Calu3 (cell line): Measurements from ENCODE around the gene MLXIP. TPM values are rescaled to one million over a fixed set of nuclear protein-coding genes. Genes with fewer than 3 reads are reported as not detected.

Experiments
- BruUV-seq: library from RNA; stranded (reverse); fragments of 400-500 nt; replicated peaks from 2 replicates; lab custom pipeline; 2021; lab: Mats Ljungman, UMichigan
- CTCF ChIA-PET: fragments of 300-600 bp; sonication (Branson Sonifier 250); formaldehyde crosslinking; loops from one replicate; lab custom pipeline; 2022; ENCODE audit warnings: antibody characterized with exemption; lab: Charles Lee
- DNase-seq: peaks from one replicate; pipeline ENCODE4 v3.0.0; 2022
- H3K27ac Mint-ChIP-seq: one replicate; pipeline ENCODE4 v1.8.0; 2022; ENCODE audit warnings: mixed read lengths; ENCODE audit not compliant: unreplicated experiment
- H3K27me3 Mint-ChIP-seq: one replicate; pipeline ENCODE4 v1.8.0; 2022; ENCODE audit warnings: mixed read lengths; ENCODE audit not compliant: unreplicated experiment
- H3K36me3 Mint-ChIP-seq: one replicate; pipeline ENCODE4 v1.8.0; 2022; ENCODE audit warnings: mild to moderate bottlenecking, moderate library complexity, mixed read lengths; ENCODE audit not compliant: insufficient read depth, unreplicated experiment
- H3K4me1 Mint-ChIP-seq: one replicate; pipeline ENCODE4 v1.8.0; 2022; ENCODE audit warnings: mild to moderate bottlenecking, low read depth, mixed read lengths; ENCODE audit not compliant: unreplicated experiment
- H3K4me3 Mint-ChIP-seq: one replicate; pipeline ENCODE4 v1.8.0; 2022; ENCODE audit warnings: mild to moderate bottlenecking, low read depth, moderate library complexity, mixed read lengths; ENCODE audit not compliant: unreplicated experiment
- H3K9me3 Mint-ChIP-seq: one replicate; pipeline ENCODE4 v1.8.0; 2022; ENCODE audit warnings: low read depth, mixed read lengths; ENCODE audit not compliant: unreplicated experiment
- intact Hi-C: fragments of 100-400 bp; cut with micrococcal nuclease; formaldehyde crosslinking; loops from one replicate; pipeline ENCODE4 v1.10.0; 2022; ENCODE audit not compliant: unreplicated experiment
- total RNA-seq: library from RNA; stranded (reverse); gene quantifications from 2 replicates; pipeline ENCODE4 v1.2.3, GENCODE V29; 2022
- TF ChIP-seq, protein P1 (sequence below): fragments of 200-600 bp; IDR thresholded peaks from one replicate; pipeline ENCODE4 v1.8.0; 2022; ENCODE audit warnings: antibody characterized with exemption; ENCODE audit not compliant: unreplicated experiment

Gene MLXIP
- total RNA-seq, 1 experiment from 2014 or later: 55.3 TPM

GRCh38 chr12:122137229-122137628 is 58.7 kb downstream of the MLXIP start:
- no TSS peak for BruUV-seq
- CTCF ChIA-PET: no interaction called here

DNA sequence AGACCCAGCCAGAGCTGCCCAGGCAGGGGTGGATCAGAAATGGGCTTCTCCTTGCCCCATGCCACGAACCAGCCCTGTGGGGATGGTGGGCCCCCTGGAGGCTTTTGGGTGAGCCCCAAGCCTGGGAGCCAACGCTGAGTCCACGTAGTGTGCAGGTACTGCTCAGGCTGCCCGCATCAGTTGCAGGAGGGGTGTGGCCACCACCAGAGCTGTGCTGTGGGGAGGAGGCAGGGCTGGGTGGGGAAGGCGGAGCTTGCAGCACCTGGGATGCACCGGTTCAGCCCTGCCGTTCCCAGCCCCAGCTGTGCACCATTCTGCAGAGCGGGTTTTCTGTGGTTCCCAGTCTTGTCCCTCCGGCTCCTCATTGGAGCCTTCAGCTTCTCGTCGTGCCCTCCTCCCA is 59.1 kb downstream of the MLXIP start:
- intact Hi-C loops: no loop called here
- Mint-ChIP-seq H3K27me3 (no peaks in the 10 kb centered on the region), H3K4me1 (no peaks in the 10 kb centered on the region), H3K27ac (no peak overlapping the region), H3K36me3 (peaks cover 10% of the 10 kb centered on the region), H3K9me3 (no peaks in the 10 kb centered on the region), H3K4me3 (no peak overlapping the region)
- DNase-seq: no peak
- no TSS peak for BruUV-seq
- CTCF ChIA-PET: no interaction called here
- TF ChIP-seq, protein P1, sequence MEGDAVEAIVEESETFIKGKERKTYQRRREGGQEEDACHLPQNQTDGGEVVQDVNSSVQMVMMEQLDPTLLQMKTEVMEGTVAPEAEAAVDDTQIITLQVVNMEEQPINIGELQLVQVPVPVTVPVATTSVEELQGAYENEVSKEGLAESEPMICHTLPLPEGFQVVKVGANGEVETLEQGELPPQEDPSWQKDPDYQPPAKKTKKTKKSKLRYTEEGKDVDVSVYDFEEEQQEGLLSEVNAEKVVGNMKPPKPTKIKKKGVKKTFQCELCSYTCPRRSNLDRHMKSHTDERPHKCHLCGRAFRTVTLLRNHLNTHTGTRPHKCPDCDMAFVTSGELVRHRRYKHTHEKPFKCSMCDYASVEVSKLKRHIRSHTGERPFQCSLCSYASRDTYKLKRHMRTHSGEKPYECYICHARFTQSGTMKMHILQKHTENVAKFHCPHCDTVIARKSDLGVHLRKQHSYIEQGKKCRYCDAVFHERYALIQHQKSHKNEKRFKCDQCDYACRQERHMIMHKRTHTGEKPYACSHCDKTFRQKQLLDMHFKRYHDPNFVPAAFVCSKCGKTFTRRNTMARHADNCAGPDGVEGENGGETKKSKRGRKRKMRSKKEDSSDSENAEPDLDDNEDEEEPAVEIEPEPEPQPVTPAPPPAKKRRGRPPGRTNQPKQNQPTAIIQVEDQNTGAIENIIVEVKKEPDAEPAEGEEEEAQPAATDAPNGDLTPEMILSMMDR: no peak

More at GRCh38 chr12:122137229-122137628, 58.7 kb downstream of the MLXIP start:
- Mint-ChIP-seq H3K27me3 (no peaks in the 10 kb centered on the region), H3K36me3 (peaks cover 10% of the 10 kb centered on the region), H3K4me3 (no peak overlapping the region), H3K27ac (no peak overlapping the region), H3K4me1 (no peaks in the 10 kb centered on the region), H3K9me3 (no peaks in the 10 kb centered on the region)
- DNase-seq: no peak
- intact Hi-C loops: no loop called here
- TF ChIP-seq, protein P1: no peak

DNA sequence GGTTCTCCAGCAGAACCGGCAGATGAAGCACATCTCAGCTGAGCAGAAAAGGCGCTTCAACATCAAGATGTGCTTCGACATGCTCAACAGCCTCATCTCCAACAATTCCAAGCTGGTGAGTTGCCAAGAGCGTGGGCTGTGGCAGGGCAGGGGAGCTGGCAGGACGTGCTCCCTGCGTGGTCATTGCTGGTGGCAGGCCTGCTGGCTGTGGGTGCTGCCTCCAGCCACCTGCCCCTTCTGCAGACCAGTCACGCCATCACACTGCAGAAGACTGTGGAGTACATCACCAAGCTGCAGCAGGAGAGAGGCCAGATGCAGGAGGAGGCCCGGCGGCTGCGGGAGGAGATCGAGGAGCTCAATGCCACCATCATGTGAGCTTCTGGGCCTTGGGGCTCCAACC is 59.6 kb downstream of the MLXIP start:
- DNase-seq: no peak
- Mint-ChIP-seq H3K36me3 (peaks cover 15% of the 10 kb centered on the region), H3K27me3 (no peaks in the 10 kb centered on the region), H3K4me1 (no peaks in the 10 kb centered on the region), H3K27ac (no peak overlapping the region), H3K9me3 (no peaks in the 10 kb centered on the region), H3K4me3 (no peak overlapping the region)
- TF ChIP-seq, protein P1: no peak
- intact Hi-C loops: no loop called here
- CTCF ChIA-PET: no interaction called here
- no TSS peak for BruUV-seq

GRCh38 chr12:122138616-122139015 is 60.1 kb downstream of the MLXIP start:
- H3K4me1 Mint-ChIP-seq: no peaks in the 10 kb centered on the region
- no peaks in the 10 kb centered on the region for H3K27me3 Mint-ChIP-seq
- no peak overlapping the region for H3K27ac Mint-ChIP-seq
- no TSS peak for BruUV-seq
- H3K4me3 Mint-ChIP-seq: no peak overlapping the region
- intact Hi-C loops: no loop called here
- peaks cover 13% of the 10 kb centered on the region for H3K36me3 Mint-ChIP-seq
- TF ChIP-seq, protein P1: no peak
- no peaks in the 10 kb centered on the region for H3K9me3 Mint-ChIP-seq
- CTCF ChIA-PET: no interaction called here
- DNase-seq: no peak
